ENCODE data around the gene PRRT4.
A peak's percentile ranks its signal among the peaks of the same experiment; 100 is the strongest.

The PRRT4 gene

GRCh38 chr7:128364166-128364870 is 2.8 kb upstream of the PRRT4 start:
- no peak for DNase-seq
- peaks cover 25% of the 10 kb centered on the region for H3K4me1 Mint-ChIP-seq
- no peaks in the 10 kb centered on the region for H3K9me3 Mint-ChIP-seq
- peaks cover 67% of the 10 kb centered on the region for H3K27me3 Mint-ChIP-seq (ENCODE audit: low read depth, poor library complexity)
- no peak overlapping the region for H3K4me3 Mint-ChIP-seq
- H3K27ac Mint-ChIP-seq = no peak overlapping the region
- H3K36me3 Mint-ChIP-seq (ENCODE audit: low read depth) = no peaks in the 10 kb centered on the region
- TF ChIP-seq, protein P1, sequence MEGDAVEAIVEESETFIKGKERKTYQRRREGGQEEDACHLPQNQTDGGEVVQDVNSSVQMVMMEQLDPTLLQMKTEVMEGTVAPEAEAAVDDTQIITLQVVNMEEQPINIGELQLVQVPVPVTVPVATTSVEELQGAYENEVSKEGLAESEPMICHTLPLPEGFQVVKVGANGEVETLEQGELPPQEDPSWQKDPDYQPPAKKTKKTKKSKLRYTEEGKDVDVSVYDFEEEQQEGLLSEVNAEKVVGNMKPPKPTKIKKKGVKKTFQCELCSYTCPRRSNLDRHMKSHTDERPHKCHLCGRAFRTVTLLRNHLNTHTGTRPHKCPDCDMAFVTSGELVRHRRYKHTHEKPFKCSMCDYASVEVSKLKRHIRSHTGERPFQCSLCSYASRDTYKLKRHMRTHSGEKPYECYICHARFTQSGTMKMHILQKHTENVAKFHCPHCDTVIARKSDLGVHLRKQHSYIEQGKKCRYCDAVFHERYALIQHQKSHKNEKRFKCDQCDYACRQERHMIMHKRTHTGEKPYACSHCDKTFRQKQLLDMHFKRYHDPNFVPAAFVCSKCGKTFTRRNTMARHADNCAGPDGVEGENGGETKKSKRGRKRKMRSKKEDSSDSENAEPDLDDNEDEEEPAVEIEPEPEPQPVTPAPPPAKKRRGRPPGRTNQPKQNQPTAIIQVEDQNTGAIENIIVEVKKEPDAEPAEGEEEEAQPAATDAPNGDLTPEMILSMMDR (IDR thresholded peaks at IDR 0.05) = no peak

- peak overlapping the region; percentile 22 for H3K4me3 Mint-ChIP-seq
- H3K36me3 Mint-ChIP-seq (ENCODE audit: low read depth) = no peaks in the 10 kb centered on the region
- peaks cover 67% of the 10 kb centered on the region for H3K27me3 Mint-ChIP-seq (ENCODE audit: low read depth, poor library complexity)
- H3K4me1 Mint-ChIP-seq = peaks cover 26% of the 10 kb centered on the region
- H3K9me3 Mint-ChIP-seq = no peaks in the 10 kb centered on the region
- no peak for DNase-seq
- H3K27ac Mint-ChIP-seq = no peak overlapping the region
- TF ChIP-seq, protein P1 (IDR thresholded peaks at IDR 0.05) = no peak
These were observed 1.8 kb upstream of the PRRT4 start for GRCh38 chr7:128363261-128363721.

- Mint-ChIP-seq H3K36me3 (ENCODE audit: low read depth) (no peaks in the 10 kb centered on the region), H3K4me3 (peak overlapping the region; percentile 84), H3K4me1 (peaks cover 31% of the 10 kb centered on the region), H3K9me3 (no peaks in the 10 kb centered on the region), H3K27me3 (ENCODE audit: low read depth, poor library complexity) (peaks cover 67% of the 10 kb centered on the region), H3K27ac (no peak overlapping the region)
- DNase-seq = no peak
- TF ChIP-seq, protein P1 (IDR thresholded peaks at IDR 0.05) = no peak
These were observed 1.2 kb upstream of the PRRT4 start for GRCh38 chr7:128362670-128363069.

DNA sequence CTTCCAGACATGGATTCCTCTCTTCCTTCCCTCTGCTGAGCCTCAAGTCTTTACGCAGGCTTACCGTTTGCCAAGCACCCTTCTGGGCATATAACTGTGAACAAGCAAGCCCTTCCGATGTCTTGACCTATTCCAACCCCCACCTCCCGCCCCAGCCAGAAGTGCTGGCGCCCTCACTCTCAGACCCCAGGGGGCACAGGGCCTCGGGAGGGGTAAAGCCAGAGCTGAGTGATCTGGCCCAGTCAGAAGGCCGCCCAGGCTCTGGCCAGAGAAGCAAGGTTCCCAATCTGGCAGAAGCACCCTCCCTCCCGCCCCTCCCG is 1.2 kb downstream of the PRRT4 start:
- Mint-ChIP-seq H3K27ac (no peak overlapping the region), H3K36me3 (ENCODE audit: low read depth) (no peaks in the 10 kb centered on the region), H3K9me3 (no peaks in the 10 kb centered on the region), H3K4me1 (peaks cover 52% of the 10 kb centered on the region), H3K4me3 (peak overlapping the region; percentile 91), H3K27me3 (ENCODE audit: low read depth, poor library complexity) (peaks cover 46% of the 10 kb centered on the region)
- TF ChIP-seq, protein P1 (IDR thresholded peaks at IDR 0.05) = no peak
- no peak for DNase-seq

DNA sequence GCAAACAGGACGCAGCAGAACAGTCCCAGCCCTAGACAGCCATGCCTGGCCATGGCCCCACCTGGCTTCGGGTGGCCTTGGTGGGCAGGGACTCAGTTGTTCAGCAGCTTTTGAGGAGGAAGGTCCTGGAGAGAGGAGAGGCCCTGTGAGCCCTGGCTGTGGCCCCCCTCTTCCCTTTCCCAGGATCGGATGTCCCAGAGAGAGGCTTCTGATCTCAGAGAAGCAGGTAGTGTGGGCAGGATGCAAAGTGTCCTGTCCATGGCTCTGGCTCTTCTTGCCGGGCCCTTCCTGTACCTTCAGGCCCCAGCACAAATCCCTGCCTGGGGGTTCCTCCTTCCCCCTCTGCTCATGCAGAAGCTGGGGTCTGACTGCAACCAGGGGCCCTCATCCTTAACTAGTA is 1.6 kb downstream of the PRRT4 start:
- no peak for DNase-seq
- H3K4me3 Mint-ChIP-seq = peak overlapping the region; percentile 91
- TF ChIP-seq, protein P1 (IDR thresholded peaks at IDR 0.05) = no peak
- H3K27me3 Mint-ChIP-seq (ENCODE audit: low read depth, poor library complexity) = peaks cover 42% of the 10 kb centered on the region
- H3K36me3 Mint-ChIP-seq (ENCODE audit: low read depth) = no peaks in the 10 kb centered on the region
- no peaks in the 10 kb centered on the region for H3K9me3 Mint-ChIP-seq
- H3K27ac Mint-ChIP-seq = no peak overlapping the region
- H3K4me1 Mint-ChIP-seq = peaks cover 52% of the 10 kb centered on the region

- H3K36me3 Mint-ChIP-seq (ENCODE audit: low read depth) = no peaks in the 10 kb centered on the region
- no peak overlapping the region for H3K27ac Mint-ChIP-seq
- H3K27me3 Mint-ChIP-seq (ENCODE audit: low read depth, poor library complexity) = peaks cover 42% of the 10 kb centered on the region
- no peak for DNase-seq
- TF ChIP-seq, protein P1 (IDR thresholded peaks at IDR 0.05) = no peak
- H3K4me1 Mint-ChIP-seq = peaks cover 52% of the 10 kb centered on the region
- H3K9me3 Mint-ChIP-seq = no peaks in the 10 kb centered on the region
- peak overlapping the region; percentile 47 for H3K4me3 Mint-ChIP-seq
These were observed 2.2 kb downstream of the PRRT4 start for GRCh38 chr7:128359336-128359735.
